Thymus (tissue), 11 donors: ENCODE measurements around the gene SH3BP1. TPM values are rescaled to one million over a fixed set of nuclear protein-coding genes. Genes with fewer than 3 reads are reported as not detected.
"Not testable (repeated sequence)": the region's sequence is repeated elsewhere in the genome, so short reads cannot be mapped to it uniquely, and the experiment has no call there.

Source experiments
- DNase-seq, 9 donors: peaks; one replicate each; pipeline ENCODE4 v3.0.0-alpha.2; 2013; ENCODE audit warnings: low spot score in 9 of 9, low read depth in 6 of 9, missing footprints in 1 of 9
- H3K27ac ChIP-seq, 2 donors: one replicate each; pipeline ENCODE4 v1.5.1; 2013; ENCODE audit warnings: control low read depth in 1 of 2, low read depth in 1 of 2, low read length in 1 of 2, mild to moderate bottlenecking in 1 of 2, moderate library complexity in 1 of 2
- H3K27me3 ChIP-seq, 2 donors: one replicate each; pipeline ENCODE4 v1.5.1; 2013; ENCODE audit warnings: low read length in 1 of 2; ENCODE audit not compliant: control insufficient read depth in 2 of 2, insufficient read depth in 1 of 2
- H3K36me3 ChIP-seq, 2 donors: one replicate each; pipeline ENCODE4 v1.5.1; 2013; ENCODE audit warnings: low read length in 1 of 2, mild to moderate bottlenecking in 1 of 2, moderate library complexity in 1 of 2; ENCODE audit not compliant: control insufficient read depth in 2 of 2, insufficient read depth in 2 of 2
- H3K4me1 ChIP-seq, 2 donors: one replicate each; pipeline ENCODE4 v1.5.1; 2013; ENCODE audit warnings: low read length in 2 of 2; ENCODE audit not compliant: control insufficient read depth in 2 of 2, insufficient read depth in 2 of 2
- H3K4me3 ChIP-seq, 2 donors: one replicate each; pipeline ENCODE4 v1.5.1; 2013; ENCODE audit warnings: low read length in 2 of 2, control low read depth in 1 of 2, mild to moderate bottlenecking in 1 of 2
- H3K9me3 ChIP-seq, 2 donors: one replicate each; pipeline ENCODE4 v1.5.1; 2013; ENCODE audit warnings: low read length in 1 of 2, mild to moderate bottlenecking in 1 of 2; ENCODE audit not compliant: control insufficient read depth in 2 of 2, insufficient read depth in 1 of 2
- WGBS: extraction: QIAGEN DNeasy Blood & Tissue Kit; methylation state at CpG from one replicate; pipeline ENCODE4 v1.1.7; 2013; 5-methylcytosine and 5-hydroxymethylcytosine counted together
- polyA plus RNA-seq: library from polyadenylated mRNA; stranded (reverse); fragments of 200-250 nt; gene quantifications from one replicate; pipeline ENCODE4 v1.2.3, GENCODE V29; 2013
- total RNA-seq: library from RNA; stranded (reverse); fragments of 120-200 nt; gene quantifications from one replicate; pipeline ENCODE4 v1.2.4, GENCODE V29; 2013
- donor health status: healthy.

The SH3BP1 gene
- total and polyA plus RNA-seq, 2 donors = 21.3 to 23.0 TPM

DNA sequence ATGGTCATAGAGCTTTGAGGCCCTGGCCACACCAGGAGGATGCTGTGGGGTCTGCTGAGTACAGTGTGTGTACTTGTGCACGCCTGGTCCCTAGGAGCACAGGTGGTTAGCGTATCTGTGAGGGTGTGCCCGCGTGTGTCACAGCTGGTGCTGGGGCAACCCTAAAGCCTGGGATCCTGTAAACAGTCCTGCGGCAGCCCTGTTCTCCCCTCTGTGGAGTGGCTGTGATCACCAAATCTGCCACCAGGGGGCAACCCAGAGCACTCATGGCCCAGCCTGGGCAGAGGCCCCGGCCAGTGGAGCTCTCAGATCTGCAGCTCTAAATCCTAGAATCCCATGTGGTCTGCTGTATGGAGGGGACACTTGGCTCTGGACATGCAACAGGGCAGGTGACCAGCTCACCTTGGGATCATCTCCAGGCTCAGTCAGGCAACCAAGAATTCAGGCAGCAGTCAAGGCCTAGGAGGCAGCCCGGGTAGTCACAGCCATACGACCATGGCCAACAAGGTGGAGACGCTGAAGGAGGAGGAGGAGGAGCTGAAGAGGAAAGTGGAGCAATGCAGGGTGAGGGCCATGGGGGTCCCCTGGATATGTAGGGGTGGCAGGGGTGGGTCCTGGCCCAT is 3.9 kb downstream of the SH3BP1 start:
- H3K9me3 ChIP-seq = peaks cover 0 to 8% of the 10 kb centered on the region in 2 donors
- H3K27ac ChIP-seq = peak overlapping the region in 1 of 2 donors; percentile 34
- peak in 6 of 9 donors; percentile 70 to 88 (median 80) for DNase-seq
- peaks cover 27 to 43% of the 10 kb centered on the region in 2 donors for H3K4me1 ChIP-seq
- no peak overlapping the region for H3K4me3 ChIP-seq
- H3K27me3 ChIP-seq = peaks cover 0 to 2% of the 10 kb centered on the region in 2 donors
- peaks cover 47 to 51% of the 10 kb centered on the region in 2 donors for H3K36me3 ChIP-seq
- WGBS = 42% methylated on average over 9 of the region's 9 CpGs

DNA sequence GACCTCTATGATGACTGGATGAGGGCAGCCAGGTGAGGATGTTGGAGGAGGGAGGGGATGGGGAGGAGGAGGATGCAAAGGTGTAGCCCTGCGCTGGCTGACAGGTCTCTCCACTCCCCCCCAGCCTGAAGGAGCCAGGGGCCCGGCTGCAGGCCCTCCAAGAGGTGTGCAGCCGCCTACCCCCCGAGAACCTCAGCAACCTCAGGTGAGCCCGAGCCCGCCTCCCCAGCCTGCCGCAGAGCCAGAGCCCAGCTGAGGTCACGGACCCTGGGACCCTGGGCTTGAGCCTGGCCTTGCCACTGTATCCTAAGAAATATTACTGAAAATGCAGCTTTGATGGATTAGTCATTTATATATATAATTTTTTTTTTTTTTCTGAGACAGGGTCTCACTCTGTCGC is 7.8 kb downstream of the SH3BP1 start:
- no peaks in the 10 kb centered on the region for H3K27me3 ChIP-seq
- H3K27ac ChIP-seq = no peak overlapping the region
- peaks cover 0 to 3% of the 10 kb centered on the region in 2 donors for H3K9me3 ChIP-seq
- H3K36me3 ChIP-seq = peaks cover 72 to 75% of the 10 kb centered on the region in 2 donors
- no peak overlapping the region for H3K4me3 ChIP-seq
- over 99% methylated on average over 9 of the region's 9 CpGs for WGBS
- DNase-seq = no peak
- peaks cover 10 to 14% of the 10 kb centered on the region in 2 donors for H3K4me1 ChIP-seq

DNA sequence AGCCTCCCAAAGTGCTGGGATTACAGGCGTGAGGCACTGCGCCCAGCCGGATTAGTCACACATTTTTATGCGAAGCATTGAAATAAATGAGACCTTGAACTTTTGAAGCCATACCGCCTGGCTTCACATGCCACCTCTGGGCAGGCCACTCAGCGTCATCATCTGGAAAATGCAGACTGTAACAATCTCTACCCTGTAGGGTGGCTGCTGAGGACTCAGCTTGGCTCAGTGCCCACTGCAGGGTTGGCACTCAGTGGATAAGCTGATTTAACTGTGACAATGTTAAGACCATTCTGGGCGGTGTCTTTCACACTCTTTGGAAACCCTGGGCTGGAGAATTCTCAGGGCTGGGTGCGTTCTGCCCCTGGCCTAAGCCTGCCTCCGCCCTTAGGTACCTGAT is 8.5 kb downstream of the SH3BP1 start:
- WGBS = 97% methylated on average over 9 of the region's 9 CpGs
- H3K27me3 ChIP-seq = no peaks in the 10 kb centered on the region
- H3K4me3 ChIP-seq = no peak overlapping the region
- DNase-seq = no peak
- peaks cover 73 to 75% of the 10 kb centered on the region in 2 donors for H3K36me3 ChIP-seq
- peaks cover 6 to 8% of the 10 kb centered on the region in 2 donors for H3K4me1 ChIP-seq
- no peak overlapping the region for H3K27ac ChIP-seq
- peaks cover 0 to 3% of the 10 kb centered on the region in 2 donors for H3K9me3 ChIP-seq

DNA sequence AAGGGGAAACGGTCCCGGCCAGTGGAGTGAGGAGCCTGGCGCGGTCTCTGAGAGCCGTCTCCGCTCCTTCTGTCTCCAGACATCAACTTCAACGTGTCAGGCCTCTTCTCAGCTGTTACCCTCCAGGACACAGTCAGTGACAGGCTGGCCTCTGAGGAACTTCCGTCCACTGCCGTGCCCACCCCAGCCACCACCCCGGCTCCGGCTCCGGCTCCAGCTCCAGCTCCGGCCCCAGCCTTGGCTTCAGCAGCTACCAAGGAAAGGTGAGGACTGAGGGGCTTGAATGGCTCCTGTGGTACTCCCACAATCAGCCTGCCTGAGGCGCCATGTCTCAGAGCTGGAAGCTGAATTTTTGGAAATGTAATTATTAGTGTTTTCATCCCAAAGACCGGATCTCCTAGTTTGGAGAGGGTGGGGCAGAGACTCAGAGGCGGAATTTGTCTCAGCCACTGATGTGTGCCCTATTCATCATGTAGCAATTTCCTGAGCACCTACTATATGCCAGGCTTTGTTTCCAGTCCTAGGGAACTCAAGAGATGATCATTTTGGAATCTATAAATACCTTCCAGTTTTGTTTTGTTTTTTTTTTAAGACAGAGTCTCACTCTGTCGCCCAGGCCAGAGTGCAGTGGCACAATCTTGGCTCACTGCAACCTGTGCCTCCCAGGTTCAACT is 11.1 kb downstream of the SH3BP1 start:
- Histone ChIP-seq H3K4me1 (no peaks in the 10 kb centered on the region), H3K4me3 (no peak overlapping the region), H3K9me3 (no peaks in the 10 kb centered on the region), H3K27me3 (no peaks in the 10 kb centered on the region), H3K27ac (no peak overlapping the region), H3K36me3 (peaks cover 56 to 67% of the 10 kb centered on the region in 2 donors)
- WGBS = 98% methylated on average over 17 of the region's 17 CpGs
- DNase-seq = no peak

DNA sequence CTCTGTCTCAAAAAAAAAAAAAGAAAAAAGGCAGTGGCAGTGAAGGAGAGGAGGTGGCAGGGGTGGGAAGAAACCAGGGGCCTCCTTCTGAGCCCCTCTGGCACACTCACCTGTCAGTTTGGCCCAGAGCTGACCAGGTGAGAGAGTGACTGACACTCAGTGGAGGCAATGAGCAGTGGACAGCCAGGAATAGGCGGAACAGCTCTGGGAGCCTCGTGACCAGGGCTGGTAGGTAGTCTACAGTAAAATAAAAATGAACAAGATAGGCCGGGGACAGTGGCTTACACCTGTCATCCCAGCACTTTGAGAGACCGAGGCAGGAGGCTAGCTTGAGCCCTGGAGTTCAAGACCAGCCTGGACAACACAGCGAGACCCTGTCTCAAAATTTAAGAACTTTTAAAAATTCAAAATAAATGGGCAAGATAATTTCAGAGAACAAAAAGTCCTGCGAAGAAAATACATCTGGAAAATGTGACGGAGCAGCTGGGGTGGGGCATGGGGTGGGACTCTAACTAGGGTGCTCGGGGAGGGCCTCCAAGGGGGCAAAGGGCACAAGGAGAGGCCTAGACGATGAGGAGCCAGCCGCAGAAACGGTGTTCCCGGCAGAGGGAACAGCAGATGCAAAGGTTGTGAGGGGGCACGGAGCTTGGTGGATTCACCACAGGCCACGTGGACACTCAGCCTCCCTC is 15.2 kb downstream of the SH3BP1 start:
- peaks cover 15 to 17% of the 10 kb centered on the region in 2 donors for H3K4me1 ChIP-seq
- 95% methylated on average over 14 of the region's 14 CpGs for WGBS
- H3K36me3 ChIP-seq = peaks cover 29 to 37% of the 10 kb centered on the region in 2 donors
- no peak overlapping the region for H3K4me3 ChIP-seq
- H3K27me3 ChIP-seq = no peaks in the 10 kb centered on the region
- H3K9me3 ChIP-seq = no peaks in the 10 kb centered on the region
- DNase-seq = no peak
- no peak overlapping the region for H3K27ac ChIP-seq

DNA sequence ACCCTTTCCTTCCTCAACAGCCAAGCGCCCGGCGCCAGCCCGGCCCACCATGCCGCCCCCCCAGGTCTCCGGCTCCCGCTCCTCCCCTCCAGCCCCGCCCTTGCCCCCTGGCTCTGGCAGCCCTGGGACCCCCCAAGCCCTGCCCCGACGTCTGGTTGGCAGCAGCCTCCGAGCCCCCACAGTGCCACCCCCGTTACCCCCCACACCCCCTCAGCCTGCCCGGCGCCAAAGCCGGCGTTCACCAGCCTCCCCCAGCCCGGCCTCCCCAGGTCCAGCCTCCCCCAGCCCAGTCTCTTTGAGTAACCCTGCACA is 15.7 kb downstream of the SH3BP1 start:
- no peak for DNase-seq
- H3K4me1 ChIP-seq = peaks cover 20 to 22% of the 10 kb centered on the region in 2 donors
- H3K9me3 ChIP-seq = no peaks in the 10 kb centered on the region
- 96% methylated on average over 17 of the region's 17 CpGs for WGBS
- H3K27ac ChIP-seq = no peak overlapping the region
- no peaks in the 10 kb centered on the region for H3K27me3 ChIP-seq
- H3K36me3 ChIP-seq = peaks cover 24 to 32% of the 10 kb centered on the region in 2 donors
- no peak overlapping the region for H3K4me3 ChIP-seq

DNA sequence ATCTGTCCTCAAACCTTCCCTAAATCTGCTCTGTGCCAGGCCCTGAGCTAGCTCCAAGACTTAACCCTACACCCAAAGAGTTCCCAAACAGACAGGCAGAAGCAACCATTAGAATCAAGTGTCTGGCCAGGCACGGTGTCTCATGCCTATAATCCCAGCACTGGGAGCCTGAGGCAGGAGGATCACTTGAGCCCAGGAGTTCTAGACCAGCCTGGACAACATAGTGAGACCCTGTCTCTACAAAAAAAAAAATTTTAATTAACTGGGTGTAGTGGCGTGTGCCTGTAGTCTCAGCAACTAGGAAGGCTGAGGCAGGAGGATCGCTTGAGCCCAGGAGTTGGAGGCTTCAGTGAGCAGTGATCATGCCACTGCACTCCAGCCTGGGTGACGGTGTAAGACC is 17.1 kb downstream of the SH3BP1 start:
- Histone ChIP-seq H3K4me1 (peaks cover 32 to 36% of the 10 kb centered on the region in 2 donors), H3K27ac (peak overlapping the region in 1 of 2 donors; percentile 52), H3K36me3 (peaks cover 15 to 24% of the 10 kb centered on the region in 2 donors)
- H3K9me3 ChIP-seq, H3K4me3 ChIP-seq, H3K27me3 ChIP-seq, DNase-seq: not testable (repeated sequence)
- WGBS = 98% methylated on average over 4 of the region's 4 CpGs

DNA sequence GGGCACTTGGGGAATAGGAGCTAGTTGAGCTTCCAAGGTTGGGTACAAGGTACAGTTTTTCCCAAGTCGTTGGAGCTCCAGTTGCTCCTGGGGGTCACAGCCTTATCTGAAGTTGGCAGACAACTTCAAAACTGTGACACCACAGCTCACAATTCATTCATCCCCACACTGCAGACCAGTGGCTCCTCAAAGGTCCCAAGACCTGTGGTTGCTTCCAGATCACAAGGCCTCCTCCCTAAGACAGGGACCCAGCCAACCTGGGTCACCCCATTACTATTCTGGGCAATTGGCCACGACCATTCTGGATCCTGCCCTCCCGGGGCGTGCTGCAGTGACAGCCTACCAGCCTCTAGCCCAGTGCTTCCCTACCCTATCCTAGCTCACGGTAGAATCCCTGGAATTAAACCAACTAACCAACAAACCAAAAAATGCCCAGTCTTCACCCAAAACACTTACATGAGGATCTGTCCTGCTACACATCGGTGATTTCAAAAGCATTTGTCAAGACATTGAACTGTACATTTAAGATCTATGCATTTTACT is 18.2 kb downstream of the SH3BP1 start:
- Histone ChIP-seq H3K4me1 (peaks cover 32 to 37% of the 10 kb centered on the region in 2 donors), H3K4me3 (peak overlapping the region; percentile 63 to 77), H3K27ac (peak overlapping the region; percentile 86 to 92), H3K27me3 (no peaks in the 10 kb centered on the region), H3K9me3 (no peaks in the 10 kb centered on the region), H3K36me3 (peaks cover 15 to 17% of the 10 kb centered on the region in 2 donors)
- WGBS = 19% methylated on average over 6 of the region's 6 CpGs
- DNase-seq = no peak
